PC-9 (cell line): ENCODE data around the gene ADGRV1. TPM values are rescaled to one million over a fixed set of nuclear protein-coding genes. Genes with fewer than 3 reads are reported as not detected.
A peak's percentile ranks its signal among the peaks of the same experiment; 100 is the strongest.

Experiments used
- BruUV-seq: library from RNA; stranded (reverse); fragments of 400-500 nt; replicated peaks from 2 replicates; lab custom pipeline; 2021; lab: Mats Ljungman, UMichigan
- CTCF ChIA-PET: fragments of 300-600 bp; sonication (Branson Sonifier 250); formaldehyde crosslinking; loops from one replicate; lab custom pipeline; 2022; ENCODE audit warnings: antibody characterized with exemption; lab: Charles Lee
- POLR2A ChIA-PET: fragments of 300-600 bp; sonication (Branson Sonifier 250); formaldehyde crosslinking; loops from one replicate; lab custom pipeline; 2022; ENCODE audit warnings: antibody characterized with exemption; ENCODE audit not compliant: unreplicated experiment; lab: Charles Lee
- DNase-seq, 2 experiments: peaks; one replicate each; pipeline versions ENCODE4 v3.0.0 to v3.0.0-alpha.2; 2015 to 2022; ENCODE audit warnings: mixed read lengths in 1 of 2
- H2AFZ ChIP-seq: fragments of 200-600 bp; sonication (generic); 2 replicates; pipeline ENCODE4 v1.8.1; 2017; ENCODE audit warnings: antibody characterized with exemption
- H3F3A ChIP-seq: fragments of 200-600 bp; sonication (generic); 2 replicates; pipeline ENCODE4 v1.8.1; 2017; ENCODE audit warnings: antibody characterized with exemption, mild to moderate bottlenecking, low read depth; ENCODE audit not compliant: insufficient read depth
- H3K27ac ChIP-seq: fragments of 200-600 bp; sonication (generic); 2 replicates; pipeline ENCODE4 v1.6.1; 2016; ENCODE audit warnings: mixed run types
- H3K27me3 ChIP-seq: fragments of 200-600 bp; sonication (generic); 2 replicates; pipeline ENCODE4 v1.6.1; 2016; ENCODE audit warnings: low read depth, mixed run types; ENCODE audit not compliant: insufficient read depth
- H3K36me3 ChIP-seq: fragments of 200-600 bp; sonication (generic); 2 replicates; pipeline ENCODE4 v1.6.1; 2016; ENCODE audit warnings: low read depth, mixed run types
- H3K4me1 ChIP-seq: fragments of 200-600 bp; sonication (generic); replicated peaks from 2 replicates; pipeline ENCODE4 v1.6.1; 2016; ENCODE audit warnings: mixed run types; ENCODE audit not compliant: insufficient read depth
- H3K4me2 ChIP-seq: fragments of 200-600 bp; sonication (generic); 2 replicates; pipeline ENCODE4 v1.6.1; 2017; ENCODE audit warnings: mixed run types
- H3K4me3 ChIP-seq: fragments of 200-600 bp; sonication (generic); 2 replicates; pipeline ENCODE4 v1.6.1; 2016; ENCODE audit warnings: mixed run types
- H3K79me2 ChIP-seq: fragments of 200-600 bp; sonication (generic); 2 replicates; pipeline ENCODE4 v1.6.1; 2017; ENCODE audit warnings: low read depth, mixed run types
- H3K9me2 ChIP-seq: fragments of 200-600 bp; sonication (generic); 2 replicates; pipeline ENCODE4 v1.8.1; 2017; ENCODE audit warnings: mild to moderate bottlenecking; ENCODE audit not compliant: insufficient read depth
- H3K9me3 ChIP-seq: fragments of 200-600 bp; sonication (generic); 2 replicates; pipeline ENCODE4 v1.8.1; 2016; ENCODE audit warnings: low read depth; ENCODE audit not compliant: insufficient read depth
- H4K20me1 ChIP-seq: fragments of 200-600 bp; sonication (generic); 2 replicates; pipeline ENCODE4 v1.8.1; 2017; ENCODE audit not compliant: insufficient read depth
- EZH2 ChIP-seq: fragments of 200-600 bp; sonication (generic); IDR thresholded peaks from 2 replicates; pipeline ENCODE4 v1.8.0; 2017; ENCODE audit warnings: antibody characterized with exemption, low read depth
- intact Hi-C: fragments of 100-400 bp; cut with micrococcal nuclease; formaldehyde crosslinking; loops from one replicate; pipeline ENCODE4 v1.10.0; 2022; ENCODE audit not compliant: unreplicated experiment
- total RNA-seq: library from RNA; stranded (reverse); gene quantifications from 2 replicates; pipeline ENCODE4 v1.2.3, GENCODE V29; 2021
- TF ChIP-seq, protein P1 (sequence below): fragments of 200-600 bp; sonication (generic); conservative IDR thresholded peaks from 2 replicates; pipeline ENCODE4 v1.6.1; 2017; ENCODE audit warnings: mixed run types, antibody characterized with exemption, mild to moderate bottlenecking, moderate library complexity

ADGRV1 gene
- total RNA-seq, 1 experiment from 2014 or later = 1.0 TPM

GRCh38 chr5:90530736-90531487 is 27.7 kb upstream of the ADGRV1 start:
- ChIA-PET POLR2A (no interaction called here), CTCF (interaction anchor here (1.0 kb wide), 1 partner anchor 104 kb away, joined by 3 read pairs; no protein-coding TSS in a partner anchor)
- H3K36me3 ChIP-seq = no peaks in the 10 kb centered on the region
- H3K9me2 ChIP-seq = no peaks in the 10 kb centered on the region
- DNase-seq = no peak
- TF ChIP-seq EZH2 = no peak
- TF ChIP-seq, protein P1, sequence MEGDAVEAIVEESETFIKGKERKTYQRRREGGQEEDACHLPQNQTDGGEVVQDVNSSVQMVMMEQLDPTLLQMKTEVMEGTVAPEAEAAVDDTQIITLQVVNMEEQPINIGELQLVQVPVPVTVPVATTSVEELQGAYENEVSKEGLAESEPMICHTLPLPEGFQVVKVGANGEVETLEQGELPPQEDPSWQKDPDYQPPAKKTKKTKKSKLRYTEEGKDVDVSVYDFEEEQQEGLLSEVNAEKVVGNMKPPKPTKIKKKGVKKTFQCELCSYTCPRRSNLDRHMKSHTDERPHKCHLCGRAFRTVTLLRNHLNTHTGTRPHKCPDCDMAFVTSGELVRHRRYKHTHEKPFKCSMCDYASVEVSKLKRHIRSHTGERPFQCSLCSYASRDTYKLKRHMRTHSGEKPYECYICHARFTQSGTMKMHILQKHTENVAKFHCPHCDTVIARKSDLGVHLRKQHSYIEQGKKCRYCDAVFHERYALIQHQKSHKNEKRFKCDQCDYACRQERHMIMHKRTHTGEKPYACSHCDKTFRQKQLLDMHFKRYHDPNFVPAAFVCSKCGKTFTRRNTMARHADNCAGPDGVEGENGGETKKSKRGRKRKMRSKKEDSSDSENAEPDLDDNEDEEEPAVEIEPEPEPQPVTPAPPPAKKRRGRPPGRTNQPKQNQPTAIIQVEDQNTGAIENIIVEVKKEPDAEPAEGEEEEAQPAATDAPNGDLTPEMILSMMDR = no peak
- no peaks in the 10 kb centered on the region for H3K9me3 ChIP-seq
- intact Hi-C loops = loop anchor here (1.0 to 5.0 kb wide), 4 partner anchors 92 to 1802 kb away; no protein-coding TSS in a partner anchor
- H3K27ac ChIP-seq = no peak overlapping the region
- H3K79me2 ChIP-seq = peaks cover 33% of the 10 kb centered on the region
- H3K4me2 ChIP-seq = peak overlapping the region; percentile 74
- peaks cover 15% of the 10 kb centered on the region for H3K4me1 ChIP-seq
- no TSS peak for BruUV-seq
- H3K4me3 ChIP-seq = no peak overlapping the region
- H2AFZ ChIP-seq = no peak overlapping the region
- H3K27me3 ChIP-seq = peaks cover 4% of the 10 kb centered on the region; the same call in 1 of the 2 replicates
- no peaks in the 10 kb centered on the region; the same call in 1 of the 2 replicates for H4K20me1 ChIP-seq
- H3F3A ChIP-seq = no peaks in the 10 kb centered on the region

GRCh38 chr5:90533794-90534193 is 24.8 kb upstream of the ADGRV1 start:
- H3K4me2 ChIP-seq = no peak overlapping the region
- CTCF ChIA-PET = no interaction called here
- POLR2A ChIA-PET = no interaction called here

GRCh38 chr5:90534922-90535321 is 23.7 kb upstream of the ADGRV1 start:
- Histone ChIP-seq H3K79me2 (no peaks in the 10 kb centered on the region), H3K9me3 (no peaks in the 10 kb centered on the region), H3F3A (no peaks in the 10 kb centered on the region), H4K20me1 (no peaks in the 10 kb centered on the region), H3K4me3 (no peak overlapping the region), H2AFZ (no peak overlapping the region), H3K4me2 (no peak overlapping the region), H3K36me3 (no peaks in the 10 kb centered on the region), H3K9me2 (no peaks in the 10 kb centered on the region), H3K27ac (no peak overlapping the region), H3K4me1 (peaks cover 5% of the 10 kb centered on the region), H3K27me3 (peaks cover 17% of the 10 kb centered on the region; the same call in 1 of the 2 replicates)
- no peak for TF ChIP-seq EZH2
- TF ChIP-seq, protein P1 = no peak
- DNase-seq = peak in 1 of 2 experiments; percentile 60
- POLR2A ChIA-PET = no interaction called here
- no TSS peak for BruUV-seq
- CTCF ChIA-PET = no interaction called here
- intact Hi-C loops = loop anchor here (5.0 kb wide), 1 partner anchor 247 kb away; no protein-coding TSS in a partner anchor

More at GRCh38 chr5:90533794-90534193, 24.8 kb upstream of the ADGRV1 start:
- H2AFZ ChIP-seq = no peak overlapping the region
- no peak overlapping the region for H3K4me3 ChIP-seq
- H3K27me3 ChIP-seq = peaks cover 14% of the 10 kb centered on the region; the same call in 1 of the 2 replicates
- H3K9me3 ChIP-seq = no peaks in the 10 kb centered on the region
- no peak for DNase-seq
- no peaks in the 10 kb centered on the region for H4K20me1 ChIP-seq
- BruUV-seq = no TSS peak
- TF ChIP-seq, protein P1 = no peak
- TF ChIP-seq EZH2 = no peak
- H3K36me3 ChIP-seq = no peaks in the 10 kb centered on the region
- H3K9me2 ChIP-seq = no peaks in the 10 kb centered on the region
- intact Hi-C loops = loop anchor here (5.0 kb wide), 1 partner anchor 249 kb away; no protein-coding TSS in a partner anchor
- no peak overlapping the region for H3K27ac ChIP-seq
- H3K4me1 ChIP-seq = peaks cover 5% of the 10 kb centered on the region
- peaks cover 4% of the 10 kb centered on the region for H3K79me2 ChIP-seq
- no peaks in the 10 kb centered on the region for H3F3A ChIP-seq
